ENCODE data around the gene GADD45G. TPM values are rescaled to one million over a fixed set of nuclear protein-coding genes. Genes with fewer than 3 reads are reported as not detected.

The GADD45G gene
- polyA plus RNA-seq, 1 of the 3 experiments (the other 2 are of a cell fraction): 1.3 TPM

- Histone ChIP-seq H3K27ac (ENCODE audit: low read depth in 2 of 2, low read length in 1 of 2) (no peak overlapping the region), H3K9me3 (no peaks in the 10 kb centered on the region), H2AFZ (ENCODE audit: low read depth) (no peak overlapping the region), H3K4me1 (ENCODE audit: control insufficient read depth in 1 of 2, insufficient read depth in 2 of 2, low read depth in 1 of 2, low read length in 1 of 2) (peaks cover 0 to 2% of the 10 kb centered on the region in 2 experiments; a peak in 1 of 4 replicates), H3K4me3 (ENCODE audit: low read depth in 2 of 2, low read length in 1 of 2) (no peak overlapping the region), H3K4me2 (no peak overlapping the region), H3K27me3 (ENCODE audit: insufficient read depth) (0 out of 2 replicates have a peak, but pooled peaks cover 4% of the 10 kb centered on the region), H3F3A (replicated peaks; ENCODE audit: insufficient read depth) (no peaks in the 10 kb centered on the region), H3K9me2 (no peaks in the 10 kb centered on the region), H4K20me1 (ENCODE audit: insufficient read depth) (no peaks in the 10 kb centered on the region), H3K36me3 (replicated peaks in 1 of 2; ENCODE audit: control insufficient read depth in 1 of 2, insufficient read depth in 2 of 2, low read length in 1 of 2) (no peaks in the 10 kb centered on the region), H3K9ac (no peak overlapping the region), H3K79me2 (ENCODE audit: insufficient read depth) (no peaks in the 10 kb centered on the region)
- CTCF ChIA-PET: interaction anchor here (1.0 to 1.3 kb wide), 2 partner anchors 9 to 27 kb away, joined by 3 to 5 read pairs; no protein-coding TSS in a partner anchor
- TF ChIP-seq SMC3 (IDR thresholded peaks at IDR 0.05; ENCODE audit: low read depth, low read length) (no peak), USF2 (IDR thresholded peaks at IDR 0.05; ENCODE audit: borderline replicate concordance, low read depth, low read length) (no peak), POLR2AphosphoS5 (IDR thresholded peaks at IDR 0.05; ENCODE audit: low read depth, low read length) (no peak), ELF1 (IDR thresholded peaks at IDR 0.05) (no peak), RXRA (IDR thresholded peaks at IDR 0.05; ENCODE audit: borderline replicate concordance, low read depth) (no peak), RCOR1 (IDR thresholded peaks at IDR 0.05; ENCODE audit: low read length) (no peak), USF1 (IDR thresholded peaks at IDR 0.05; ENCODE audit: borderline replicate concordance, low read depth) (no peak), TAF1 (IDR thresholded peaks at IDR 0.05; ENCODE audit: borderline replicate concordance, low read depth, low read length) (no peak), FOXM1 (IDR thresholded peaks at IDR 0.05; ENCODE audit: low read depth) (no peak)
- WGBS (ENCODE audit: low lambda C conversion rate): 36% methylated on average over 5 of the region's 5 CpGs
- POLR2A ChIA-PET: no interaction called here
- DNase-seq: no peak
Measured at GRCh38 chr9:89630508-89630907, 25.7 kb downstream of the GADD45G start.

- Histone ChIP-seq H2AFZ (ENCODE audit: low read depth) (no peak overlapping the region), H3K9me2 (no peaks in the 10 kb centered on the region), H3K9ac (no peak overlapping the region), H3K4me2 (no peak overlapping the region), H3F3A (replicated peaks; ENCODE audit: insufficient read depth) (no peaks in the 10 kb centered on the region), H3K27me3 (ENCODE audit: insufficient read depth) (no peaks in the 10 kb centered on the region), H3K79me2 (ENCODE audit: insufficient read depth) (no peaks in the 10 kb centered on the region), H4K20me1 (ENCODE audit: insufficient read depth) (no peaks in the 10 kb centered on the region), H3K4me3 (ENCODE audit: low read depth in 2 of 2, low read length in 1 of 2) (no peak overlapping the region), H3K36me3 (replicated peaks in 1 of 2; ENCODE audit: control insufficient read depth in 1 of 2, insufficient read depth in 2 of 2, low read length in 1 of 2) (no peaks in the 10 kb centered on the region), H3K9me3 (no peaks in the 10 kb centered on the region), H3K27ac (ENCODE audit: low read depth in 2 of 2, low read length in 1 of 2) (no peak overlapping the region), H3K4me1 (ENCODE audit: control insufficient read depth in 1 of 2, insufficient read depth in 2 of 2, low read depth in 1 of 2, low read length in 1 of 2) (peaks cover 0 to 6% of the 10 kb centered on the region in 2 experiments; a peak in 1 of 4 replicates)
- ChIA-PET CTCF (interaction anchor here (1.4 kb wide), 1 partner anchor 10 kb away, joined by 4 read pairs; no protein-coding TSS in a partner anchor), POLR2A (interaction anchor here (1.6 kb wide), 1 partner anchor 27 kb away, joined by 3 read pairs; the partner anchor contains the start of gene GADD45G)
- TF ChIP-seq RAD21 (IDR thresholded peaks at IDR 0.05; ENCODE audit: low read length): no peak
- no peak for DNase-seq
- WGBS (ENCODE audit: low lambda C conversion rate): 16% methylated on average over 3 of the region's 6 CpGs
Measured at GRCh38 chr9:89631384-89631783, 26.6 kb downstream of the GADD45G start.
